Left ventricle myocardium superior (tissue), 1 donor: ENCODE data around the gene FAF1. TPM values are rescaled to one million over a fixed set of nuclear protein-coding genes. Genes with fewer than 3 reads are reported as not detected.

Source experiments
- ATAC-seq: fragments of 200-7000 bp; cut with Tn5 transposase; one replicate; pipeline ENCODE4 v1.9.1; 2020; ENCODE audit warnings: mild to moderate bottlenecking, moderate library complexity
- DNase-seq: peaks from one replicate; pipeline ENCODE4 v3.0.0-alpha.2; 2020
- intact Hi-C: fragments of 100-400 bp; cut with micrococcal nuclease; formaldehyde crosslinking; loops from one replicate; pipeline ENCODE4 v1.11.0; 2022
- total RNA-seq: library from RNA; stranded (reverse); fragmentation: NEBNext Ultra II Directional; extraction: Animal tissue kit (Norgen Biotek cat#: 25700); gene quantifications from one replicate; pipeline ENCODE4 v1.2.1, GENCODE V29; 2021
- donor health status: DM: no; HTN: yes; CAD: no; lungs with severe emphysema.

Gene FAF1
- total RNA-seq, 1 donor from 2014 or later = 99.2 TPM

DNA sequence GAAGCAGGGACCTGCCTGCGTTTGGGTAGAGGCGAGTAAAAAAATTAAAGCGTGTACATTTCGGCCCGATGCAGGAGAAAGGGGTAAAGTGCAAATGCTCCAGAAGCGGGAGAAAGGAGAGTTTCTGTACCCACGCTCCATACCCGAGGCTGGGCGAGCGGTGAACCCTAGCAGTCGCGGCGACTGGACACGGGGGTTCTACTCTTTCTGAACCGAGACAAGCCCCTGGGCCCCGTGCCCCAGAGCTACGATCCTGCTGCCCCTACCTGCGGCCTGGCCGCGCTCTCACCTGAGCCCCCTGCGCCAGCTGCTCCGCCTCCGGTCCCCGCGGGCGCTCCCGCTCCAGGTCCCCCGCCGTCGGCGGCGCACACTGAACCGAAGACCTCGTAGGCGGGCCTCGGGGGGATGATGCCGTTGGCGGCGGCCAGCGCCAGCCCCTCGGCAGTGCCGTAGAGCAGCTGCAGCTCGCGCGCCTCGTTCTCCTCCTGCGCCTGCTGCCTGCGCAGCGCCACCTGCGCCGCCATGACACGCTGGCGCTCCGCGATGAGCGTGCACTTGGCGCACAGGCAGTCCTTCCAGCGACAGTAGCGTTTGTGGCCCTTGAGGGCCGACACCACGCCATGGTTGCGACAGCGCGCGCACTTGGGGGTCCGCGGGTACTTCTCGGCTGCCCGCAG, 539.2 kb downstream of the FAF1 start:
- no peak for DNase-seq
- ATAC-seq = no peak
- intact Hi-C loops = no loop called here

DNA sequence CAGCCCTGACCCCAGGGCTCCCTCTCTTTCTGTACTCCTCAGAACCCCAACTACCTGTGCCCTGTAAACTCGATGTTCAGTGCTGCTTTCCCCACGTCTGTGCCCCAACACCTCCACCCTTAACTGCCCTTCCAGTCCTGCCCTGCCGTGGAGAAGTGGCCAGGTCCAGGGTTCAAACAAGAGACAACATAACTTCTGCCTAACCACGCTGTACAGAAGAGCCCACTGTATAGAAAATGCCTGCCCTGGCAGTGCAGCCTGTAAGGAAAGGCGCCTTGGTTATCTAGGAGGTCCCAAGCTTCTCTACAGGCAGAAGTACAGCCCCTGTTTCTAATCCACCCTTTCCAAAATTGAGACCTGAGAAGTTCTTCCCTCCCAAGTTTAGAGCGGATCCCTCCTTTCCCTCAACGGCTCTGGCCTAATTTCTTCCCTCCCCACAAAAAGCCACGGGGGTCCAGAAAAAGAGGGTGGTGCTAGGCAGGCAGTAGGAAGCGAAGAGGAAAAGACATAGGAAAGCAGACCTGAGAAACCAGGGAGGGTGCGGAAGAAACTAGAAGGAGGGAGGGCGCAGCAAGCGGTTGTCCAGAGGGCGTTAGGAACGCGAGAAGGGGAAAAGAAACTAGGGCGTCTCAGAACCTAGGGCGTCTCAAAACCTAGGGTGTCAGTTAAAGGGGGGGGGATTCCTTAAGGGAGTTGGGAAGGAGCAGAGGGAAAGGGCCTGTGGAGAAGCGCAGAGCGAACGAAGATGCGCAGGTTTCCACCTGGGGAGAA, 540.0 kb downstream of the FAF1 start:
- DNase-seq (no peak), ATAC-seq (no peak)
- intact Hi-C loops = no loop called here

DNA sequence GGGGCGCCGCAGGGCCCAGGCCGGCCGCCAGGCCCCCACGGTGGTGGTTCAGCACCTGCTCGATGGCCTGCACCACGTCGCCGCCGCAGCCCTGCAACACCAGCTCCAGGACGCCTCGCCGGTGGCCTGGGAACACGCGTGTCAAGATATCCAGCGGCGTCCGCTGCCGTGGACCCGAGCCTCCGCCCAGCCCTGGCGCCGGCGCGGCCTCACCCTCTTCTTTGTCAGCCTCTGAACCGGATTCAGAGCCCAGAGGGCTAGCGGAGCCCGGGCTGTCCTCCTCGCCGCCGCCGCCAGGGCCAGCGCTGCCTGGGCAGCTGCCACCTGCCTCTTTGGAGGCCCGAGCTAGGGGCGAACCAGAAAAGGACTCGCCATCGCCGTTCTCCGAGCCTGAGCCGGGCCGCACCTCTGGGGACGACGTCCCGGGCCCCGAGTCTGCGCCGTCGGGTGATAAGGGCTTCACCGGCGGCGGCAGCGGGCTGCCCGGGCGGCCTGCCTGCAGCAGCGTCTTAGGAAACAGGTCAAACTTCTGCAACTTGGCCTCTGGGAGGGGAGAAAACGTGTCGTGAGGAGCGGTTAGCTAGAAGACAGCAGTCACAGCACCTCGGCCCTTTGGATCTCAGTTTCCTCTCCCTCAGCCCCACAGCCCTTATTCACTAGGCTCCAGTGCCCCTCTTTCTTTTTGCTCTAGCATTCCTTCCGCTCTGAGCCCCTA, 540.7 kb downstream of the FAF1 start:
- ATAC-seq = no peak
- no peak for DNase-seq
- intact Hi-C loops = no loop called here

DNA sequence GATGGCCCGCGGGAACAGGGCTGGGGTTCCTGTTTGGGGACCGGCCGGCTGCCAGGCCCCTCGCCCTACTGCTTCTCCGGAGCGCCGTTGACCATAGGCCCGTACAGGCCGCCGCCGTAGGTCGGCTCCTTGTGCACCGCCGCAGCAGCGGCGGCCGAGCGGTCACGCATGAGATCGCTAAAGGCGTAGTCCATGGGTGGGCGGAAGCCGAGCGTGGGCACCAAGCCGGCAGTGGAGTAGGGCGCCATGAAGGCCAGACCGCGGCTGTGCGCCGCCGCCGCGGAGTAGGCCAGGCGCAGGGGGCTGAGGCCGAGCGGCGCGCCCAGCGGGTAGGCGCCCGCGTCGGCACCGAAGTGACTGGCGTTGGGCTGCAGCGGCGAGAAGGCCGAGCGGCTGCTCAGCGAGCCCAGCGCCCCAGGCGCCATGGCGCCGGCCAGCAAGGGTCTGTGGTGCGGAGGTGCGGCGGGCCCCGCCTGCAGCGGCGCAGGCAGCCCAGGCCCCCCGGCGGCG, 541.4 kb downstream of the FAF1 start:
- DNase-seq (no peak), ATAC-seq (peak; percentile 53)
- intact Hi-C loops = no loop called here

DNA sequence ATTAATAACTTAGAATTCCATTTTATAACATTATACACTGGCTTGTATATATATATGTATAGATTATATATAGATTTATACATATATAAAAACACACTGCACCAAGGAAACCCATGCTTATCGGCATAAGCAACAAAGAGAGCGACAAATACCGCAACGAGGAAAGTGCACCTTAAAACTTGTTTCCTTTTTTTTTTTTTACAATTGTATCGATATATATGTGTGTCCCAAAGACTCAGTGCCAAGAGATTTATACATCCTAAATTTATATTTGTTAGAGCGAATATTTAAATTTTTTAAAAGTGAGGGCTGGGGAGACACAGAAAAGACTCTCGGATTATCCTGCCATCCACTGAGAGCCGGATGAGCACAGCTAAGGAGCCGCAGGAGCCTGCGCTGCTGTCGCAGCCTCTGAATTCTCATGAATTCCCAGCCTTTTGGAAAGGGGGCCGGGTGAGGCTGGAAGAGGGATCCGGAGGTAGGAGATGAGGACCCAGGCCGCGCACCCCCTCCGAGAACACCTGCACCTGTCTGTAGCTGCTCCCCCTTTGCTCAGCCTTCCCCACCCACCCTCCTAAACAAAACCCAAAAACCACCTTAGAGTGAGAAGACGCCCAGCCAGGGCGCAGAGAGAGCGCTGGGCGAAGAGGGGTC, 542.0 kb downstream of the FAF1 start:
- DNase-seq (no peak), ATAC-seq (no peak)
- intact Hi-C loops = no loop called here

DNA sequence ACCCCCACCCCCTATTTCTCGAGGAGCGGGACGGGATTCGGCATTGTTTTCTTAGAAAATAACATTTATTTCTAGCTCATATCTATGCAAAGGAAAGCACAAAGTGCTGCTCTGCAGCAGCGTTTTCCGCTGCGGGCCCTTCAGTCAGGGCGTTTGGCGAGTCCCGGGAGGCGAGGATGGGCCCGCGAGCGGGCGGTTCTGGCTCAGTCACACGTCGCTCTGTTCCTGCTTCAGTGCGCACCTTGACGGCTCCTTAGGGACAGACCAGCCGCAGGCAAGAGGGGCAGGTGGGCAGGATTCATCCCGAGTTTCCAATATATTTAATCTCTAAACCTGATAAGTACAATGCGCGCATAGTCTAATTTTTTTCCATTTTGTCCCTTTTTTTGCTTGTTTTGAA, 542.6 kb downstream of the FAF1 start:
- intact Hi-C loops = no loop called here
- DNase-seq = no peak
- ATAC-seq = no peak

DNA sequence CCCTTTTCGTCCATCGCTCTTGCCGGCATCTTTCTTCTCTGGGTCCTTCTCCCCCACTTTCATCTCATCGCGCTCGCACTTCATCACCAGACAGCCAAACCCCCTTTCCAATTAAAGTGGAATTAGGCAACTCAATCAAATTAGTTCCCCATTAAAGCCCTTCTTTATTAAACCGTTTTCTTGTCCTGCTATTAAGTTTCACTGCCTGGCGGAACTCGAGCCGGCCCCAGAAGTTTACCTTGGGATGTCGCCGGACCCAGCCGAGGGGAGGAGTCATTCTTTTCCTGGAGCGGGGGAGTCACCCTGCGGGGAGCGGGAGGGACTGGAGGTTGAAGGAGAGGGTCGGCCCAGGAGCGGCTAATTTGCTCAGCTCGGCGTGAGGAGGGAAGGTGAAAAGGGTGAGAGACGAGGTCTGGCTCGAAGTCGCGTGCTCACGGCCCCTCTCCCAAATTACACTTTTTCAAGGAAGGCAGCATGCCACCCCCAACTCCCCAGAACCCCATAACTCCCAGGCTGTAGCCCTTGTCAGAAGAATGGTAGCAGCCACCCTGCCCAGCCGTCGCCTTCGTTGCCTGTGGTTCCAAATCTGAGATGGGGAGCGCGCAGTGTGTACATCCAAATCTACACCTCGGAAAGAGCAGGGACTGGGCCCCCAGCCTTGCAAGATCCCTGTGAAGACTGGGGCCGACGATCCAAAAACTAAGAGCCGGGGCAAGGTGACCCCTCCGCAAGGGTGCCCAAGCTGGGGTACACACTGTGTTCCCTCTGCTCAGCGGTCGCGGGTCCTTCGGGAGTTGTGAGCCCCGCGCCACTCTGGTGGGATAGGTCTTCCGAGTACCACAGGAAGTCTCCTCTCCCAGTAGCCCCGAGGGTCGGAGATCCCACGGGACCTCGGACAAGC, 543.3 kb downstream of the FAF1 start:
- ATAC-seq = no peak
- intact Hi-C loops = no loop called here

DNA sequence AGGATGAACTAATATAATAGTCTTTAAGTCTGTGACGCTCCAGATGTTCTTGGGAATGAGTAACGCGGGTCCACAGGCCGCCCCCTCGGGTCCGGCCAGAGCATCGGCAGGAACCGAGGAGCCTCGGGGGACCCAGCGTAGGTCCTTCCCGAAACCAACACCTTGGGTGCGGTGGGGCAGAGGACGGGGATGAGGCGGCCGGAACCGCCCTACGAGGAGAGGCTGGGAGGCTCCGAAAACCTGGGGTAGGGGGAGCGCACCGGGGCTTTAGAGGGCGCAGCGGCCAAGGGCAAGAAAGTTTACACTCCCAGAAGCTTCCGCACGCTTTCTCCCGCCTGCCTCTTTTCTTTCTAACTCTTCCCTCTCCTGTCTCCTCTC, 543.9 kb downstream of the FAF1 start:
- DNase-seq (no peak), ATAC-seq (no peak)
- intact Hi-C loops = no loop called here

More for the DNA sequence above, 543.3 kb downstream of the FAF1 start:
- DNase-seq = no peak

DNA sequence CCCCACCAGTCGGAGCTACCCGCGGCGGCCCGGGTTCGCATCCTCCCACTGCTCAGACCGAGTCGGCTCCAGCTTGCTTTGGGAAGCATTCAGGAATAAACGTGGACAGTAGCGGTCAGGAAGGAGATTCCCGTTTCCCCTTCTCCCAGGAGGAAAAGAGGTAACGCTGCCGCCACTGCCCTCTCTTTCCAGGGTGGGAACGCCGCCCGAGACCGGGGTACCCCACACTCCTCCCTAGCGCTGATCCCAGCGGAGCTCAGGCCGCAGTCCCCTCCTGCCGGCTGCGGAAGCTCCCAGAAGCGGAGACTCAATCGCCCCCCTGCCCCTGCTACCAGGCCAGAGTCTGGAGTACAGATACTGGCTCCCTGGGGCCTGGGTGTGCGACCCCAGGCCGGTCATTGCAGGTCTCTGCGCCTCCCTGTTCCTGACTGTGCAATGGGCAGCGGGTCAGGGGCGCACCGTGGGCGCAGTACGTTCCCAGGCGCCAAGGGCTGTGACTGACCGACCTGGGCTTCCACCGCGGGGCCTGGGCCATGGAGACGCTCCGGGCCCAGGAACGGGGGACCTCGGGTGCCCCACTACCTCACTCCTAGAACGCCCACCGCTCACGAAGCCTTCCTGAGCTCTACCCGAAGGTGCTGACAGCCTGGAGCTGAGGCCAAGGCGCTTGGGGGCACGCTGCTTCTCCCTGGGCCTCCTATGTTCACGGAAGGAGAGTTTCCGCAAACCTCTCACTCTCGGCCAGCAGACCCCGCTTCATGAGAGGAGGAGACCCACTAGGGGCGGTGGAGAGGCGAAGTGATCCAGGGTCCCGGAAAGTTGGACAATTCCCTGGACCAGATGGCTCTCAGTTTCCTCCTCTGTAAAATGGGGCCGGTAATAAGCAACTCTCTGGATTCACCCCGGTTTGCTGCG, 544.6 kb downstream of the FAF1 start:
- ATAC-seq (no peak), DNase-seq (no peak)
- intact Hi-C loops = no loop called here

DNA sequence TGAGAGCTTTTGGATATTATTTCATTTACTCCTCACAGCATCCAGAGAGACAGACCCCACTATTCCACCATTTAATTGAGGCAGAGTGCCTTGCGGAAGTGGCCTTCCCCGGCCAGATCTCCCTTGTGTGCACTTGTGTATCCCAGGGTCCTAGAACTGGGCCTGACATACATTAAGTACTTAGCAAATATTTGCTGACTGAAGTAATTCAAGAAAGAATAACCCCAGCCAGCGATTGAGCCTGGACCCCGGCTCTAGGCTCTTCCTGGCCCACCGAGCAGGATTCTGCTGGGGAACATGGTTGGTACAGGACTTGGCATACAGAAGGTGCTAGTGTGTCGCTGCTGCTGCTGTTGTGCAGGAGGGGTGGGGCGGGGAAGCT, 545.2 kb downstream of the FAF1 start:
- intact Hi-C loops = no loop called here
- DNase-seq = no peak
- ATAC-seq = no peak

DNA sequence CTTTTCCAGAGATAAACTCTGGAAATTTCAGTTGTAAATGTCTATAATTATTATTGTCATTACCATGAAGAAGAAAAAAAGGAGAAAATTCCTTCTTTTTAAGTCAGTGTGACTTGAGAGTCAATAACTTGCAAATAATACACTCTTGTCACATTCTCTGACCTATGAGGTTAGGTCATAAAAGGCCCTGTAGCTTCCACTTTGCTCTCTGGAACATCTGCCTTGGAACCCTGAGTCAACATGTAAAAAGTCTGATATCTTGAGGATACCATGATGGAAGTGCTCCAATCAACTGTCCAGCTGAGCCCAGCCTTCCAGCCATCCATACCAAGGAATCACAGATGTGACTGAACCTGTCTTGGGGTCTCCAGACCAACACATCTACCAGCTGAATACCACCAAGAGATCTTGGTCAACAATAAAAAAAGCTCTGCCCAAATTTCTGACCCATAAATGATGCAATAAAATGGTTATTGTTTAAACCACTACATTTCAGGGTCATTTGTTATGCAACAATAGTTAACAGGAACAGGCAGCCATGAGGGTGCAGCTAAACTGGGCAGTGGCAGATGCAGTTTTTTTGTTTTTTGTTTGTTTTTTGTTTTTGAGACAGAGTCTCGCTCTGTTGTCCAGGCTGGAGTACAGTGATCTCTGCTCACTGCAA, 547.1 kb downstream of the FAF1 start:
- DNase-seq = no peak
- intact Hi-C loops = no loop called here
- ATAC-seq = no peak

DNA sequence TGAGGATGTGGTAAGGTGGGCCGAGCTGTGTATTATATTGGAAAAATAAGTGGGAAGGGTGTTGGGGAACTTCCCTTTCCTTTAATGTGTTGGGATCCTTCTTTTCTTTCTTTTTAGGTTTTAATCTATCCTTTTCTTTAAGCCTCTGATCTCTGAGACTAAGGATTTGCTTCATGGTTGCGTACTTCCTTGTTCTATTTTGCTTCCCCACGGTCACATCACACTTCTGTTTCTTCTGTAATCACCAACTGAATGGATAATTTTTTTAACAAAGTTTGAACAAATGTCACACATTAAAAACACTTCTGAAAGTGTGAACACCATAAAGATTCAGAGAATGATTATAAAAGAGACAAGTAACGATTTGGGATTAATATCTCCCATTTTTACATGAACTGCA, 554.3 kb downstream of the FAF1 start:
- DNase-seq = no peak
- intact Hi-C loops = no loop called here
- ATAC-seq = no peak

DNA sequence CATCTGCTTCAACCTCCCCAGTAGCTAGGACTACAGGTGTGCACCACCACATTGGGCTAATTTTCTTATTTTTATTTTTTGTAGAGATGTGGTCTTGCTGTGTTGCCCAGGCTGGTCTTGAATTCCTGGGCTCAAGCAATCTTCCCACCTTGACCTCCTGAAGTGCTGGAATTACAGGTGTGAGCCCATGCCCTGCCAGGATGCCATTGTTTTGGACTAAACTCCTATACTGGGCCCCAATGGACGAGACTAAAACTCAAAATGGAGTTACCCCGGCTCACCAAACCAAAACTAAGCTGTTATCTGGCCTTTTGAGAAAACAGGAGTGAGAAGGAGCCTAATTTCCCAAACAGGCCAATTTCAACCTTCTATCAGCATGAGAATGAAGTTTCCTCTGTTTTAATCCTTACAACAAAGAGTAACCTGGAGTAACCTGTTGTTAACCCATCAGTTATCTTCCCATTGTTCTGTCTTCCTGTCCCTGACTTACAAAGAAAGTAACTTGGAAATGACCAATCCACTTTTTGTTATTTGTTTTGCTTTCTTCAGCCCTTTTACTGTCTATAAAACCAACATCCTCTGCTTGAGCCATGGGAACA, 566.4 kb downstream of the FAF1 start:
- intact Hi-C loops = no loop called here
- DNase-seq (no peak), ATAC-seq (no peak)
